Mucosa of descending colon (tissue), 3 donors: ENCODE measurements around the gene NTNG1. TPM values are rescaled to one million over a fixed set of nuclear protein-coding genes. Genes with fewer than 3 reads are reported as not detected.

Experiments
- ATAC-seq: fragments of 200-7000 bp; cut with Tn5 transposase; one replicate; pipeline ENCODE4 v1.9.1; 2020; ENCODE audit warnings: mild to moderate bottlenecking, moderate library complexity
- DNase-seq, 3 donors: peaks; one replicate each; pipeline ENCODE4 v3.0.0-alpha.2; 2020
- H3K36me3 ChIP-seq: fragments of 200-600 bp; one replicate; pipeline ENCODE4 v1.8.0; 2021; ENCODE audit warnings: low read depth, mild to moderate bottlenecking
- H3K4me1 ChIP-seq: fragments of 200-600 bp; one replicate; pipeline ENCODE4 v1.8.0; 2021; ENCODE audit warnings: low read depth, mild to moderate bottlenecking
- H3K4me3 ChIP-seq: fragments of 200-600 bp; one replicate; pipeline ENCODE4 v1.8.0; 2021; ENCODE audit warnings: mild to moderate bottlenecking
- H3K9me3 ChIP-seq: fragments of 200-600 bp; one replicate; pipeline ENCODE4 v1.8.0; 2021; ENCODE audit warnings: mild to moderate bottlenecking
- CTCF ChIP-seq: fragments of 200-600 bp; IDR thresholded peaks from one replicate; pipeline ENCODE4 v1.8.0; 2022; ENCODE audit warnings: antibody characterized with exemption, mild to moderate bottlenecking
- intact Hi-C, 2 donors: fragments of 100-400 bp; cut with DNase I in 1 of 2; cut with micrococcal nuclease in 1 of 2; formaldehyde crosslinking; loops; one replicate each; pipeline versions ENCODE4 v1.11.0 to v1.11.1; 2022; cut with DNase I, micrococcal nuclease
- total RNA-seq, 3 donors: library from RNA; stranded (reverse); fragmentation: NEBNext Ultra II Directional in 2 of 3; extraction: Animal tissue kit (Norgen Biotek cat#: 25700) in 2 of 3; gene quantifications; one replicate each; pipeline versions ENCODE4 v1.2.1 to v1.2.4, GENCODE V29; 2021 to 2023
- donor health status: DM: no; HTN: no; CAD: no; lungs with moderate emphysema.
- donor health status: DM: no; HTN: no; CAD: no.
- donor health status: DM: no; HTN: yes; CAD: no.

Gene NTNG1
- total RNA-seq, 3 donors from 2014 or later, result 0.23 to 2.5 (median 1.3) TPM

DNA sequence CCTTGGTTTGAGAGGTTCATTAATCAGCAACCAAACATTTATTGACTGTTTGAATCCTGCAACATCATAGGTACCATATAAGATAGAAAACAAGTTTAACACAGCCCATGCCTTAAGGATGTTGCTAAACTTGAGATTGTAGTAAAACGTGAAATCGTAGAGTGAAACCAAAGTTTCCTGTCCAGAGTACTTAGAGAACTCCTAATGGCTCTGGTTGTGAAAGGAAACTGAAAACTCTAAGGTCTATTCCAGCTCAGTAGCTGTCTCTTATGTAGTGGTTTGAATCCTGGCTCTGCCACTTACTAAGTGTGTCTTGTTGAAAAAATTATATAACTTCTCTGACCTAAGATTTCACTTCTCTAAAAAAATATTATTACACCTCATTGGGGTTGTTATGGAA, 310.9 kb downstream of the NTNG1 start:
- Histone ChIP-seq H3K9me3 (no peaks in the 10 kb centered on the region), H3K36me3 (no peaks in the 10 kb centered on the region), H3K4me3 (no peak overlapping the region), H3K4me1 (no peaks in the 10 kb centered on the region)
- DNase-seq, result no peak
- no peak for TF ChIP-seq CTCF
- ATAC-seq, result peak; percentile 29
- intact Hi-C loops, result no loop called here

- no peaks in the 10 kb centered on the region for H3K9me3 ChIP-seq
- H3K36me3 ChIP-seq, result no peaks in the 10 kb centered on the region
- no peak for TF ChIP-seq CTCF
- ATAC-seq (no peak), DNase-seq (no peak)
- intact Hi-C loops, result no loop called here
- no peak overlapping the region for H3K4me3 ChIP-seq
- H3K4me1 ChIP-seq, result no peaks in the 10 kb centered on the region
Observed at GRCh38 chr1:107454791-107455190, 314.0 kb downstream of the NTNG1 start.

DNA sequence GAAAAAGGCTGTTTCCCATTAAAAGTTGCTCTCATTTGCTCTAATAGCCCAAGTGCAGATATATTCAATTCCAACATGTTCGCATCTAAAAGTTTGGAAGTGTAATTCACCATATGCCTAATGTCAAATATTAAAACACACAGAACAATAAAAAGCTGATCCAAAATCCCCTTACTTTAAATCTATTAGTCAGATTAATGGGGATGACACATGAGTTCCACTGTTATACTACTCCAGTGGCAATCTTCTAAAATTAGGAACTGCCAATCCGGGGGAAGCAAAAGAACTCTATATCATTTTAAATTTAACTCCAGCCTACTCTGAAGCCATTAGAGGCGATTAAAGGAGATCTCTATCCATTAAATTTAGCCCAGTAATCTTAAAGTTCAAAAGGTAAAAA, 317.1 kb downstream of the NTNG1 start:
- ATAC-seq (no peak), DNase-seq (no peak)
- no peaks in the 10 kb centered on the region for H3K36me3 ChIP-seq
- H3K4me3 ChIP-seq, result no peak overlapping the region
- TF ChIP-seq CTCF, result no peak
- H3K4me1 ChIP-seq, result no peaks in the 10 kb centered on the region
- intact Hi-C loops, result no loop called here
- H3K9me3 ChIP-seq, result no peaks in the 10 kb centered on the region

DNA sequence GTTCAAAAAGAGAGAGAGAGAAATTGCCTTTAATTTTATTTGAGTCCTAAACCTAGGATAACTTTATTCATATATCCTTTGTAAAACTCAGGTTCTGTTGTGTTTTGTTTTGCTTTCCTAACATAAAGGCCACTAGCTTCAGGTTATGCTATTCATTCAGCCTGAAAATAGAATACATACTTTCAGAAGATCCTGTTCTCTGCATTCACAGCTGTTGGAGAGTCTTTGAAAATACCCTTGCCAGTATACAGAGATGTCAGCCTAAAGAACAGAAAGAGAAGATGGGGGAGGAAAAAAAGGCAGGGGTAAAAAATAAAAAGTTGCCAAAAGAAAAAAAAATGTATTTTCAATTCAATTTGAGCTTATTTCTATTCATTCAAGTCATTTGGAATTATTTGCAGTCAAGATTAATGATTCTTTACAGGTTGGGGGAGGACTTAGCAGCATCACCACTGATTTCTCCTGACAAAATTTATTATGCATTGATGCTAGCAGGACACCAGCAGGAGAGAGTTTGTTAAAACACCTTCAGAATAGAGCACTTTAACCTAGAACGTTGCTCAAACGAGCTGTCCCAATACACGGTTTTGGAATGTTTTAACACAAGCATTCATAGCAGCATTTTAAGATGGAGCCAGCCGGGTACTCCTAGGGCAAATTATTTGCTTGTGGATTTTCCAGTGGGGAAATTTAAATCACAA, 318.5 kb downstream of the NTNG1 start:
- intact Hi-C loops, result no loop called here
- DNase-seq (no peak), ATAC-seq (no peak)
- H3K9me3 ChIP-seq, result no peaks in the 10 kb centered on the region
- H3K36me3 ChIP-seq, result no peaks in the 10 kb centered on the region
- no peak for TF ChIP-seq CTCF
- H3K4me3 ChIP-seq, result no peak overlapping the region
- H3K4me1 ChIP-seq, result no peaks in the 10 kb centered on the region

DNA sequence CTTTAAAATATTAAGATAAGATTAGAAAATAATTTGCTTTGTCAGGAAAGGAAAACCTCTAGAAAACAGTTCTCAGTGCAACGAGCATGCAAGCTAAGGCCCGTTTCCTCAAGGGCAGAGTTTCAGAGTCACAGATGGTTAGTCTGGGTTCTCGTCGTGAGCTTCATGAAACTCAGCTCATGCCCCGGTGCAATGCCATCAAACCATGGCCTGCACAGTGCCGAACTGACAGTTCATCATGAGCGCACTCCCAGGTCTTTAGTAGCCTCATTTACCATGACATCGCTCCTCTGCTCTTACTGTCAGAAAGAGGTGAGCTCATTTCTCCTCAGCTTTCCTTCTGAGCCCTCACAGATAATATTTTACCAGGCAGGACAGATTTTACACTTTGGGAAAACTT, 319.2 kb downstream of the NTNG1 start:
- Histone ChIP-seq H3K9me3 (no peaks in the 10 kb centered on the region), H3K36me3 (no peaks in the 10 kb centered on the region), H3K4me3 (no peak overlapping the region), H3K4me1 (no peaks in the 10 kb centered on the region)
- intact Hi-C loops, result no loop called here
- peak in 1 of 3 donors; percentile 7 for DNase-seq
- no peak for TF ChIP-seq CTCF
- ATAC-seq, result no peak

DNA sequence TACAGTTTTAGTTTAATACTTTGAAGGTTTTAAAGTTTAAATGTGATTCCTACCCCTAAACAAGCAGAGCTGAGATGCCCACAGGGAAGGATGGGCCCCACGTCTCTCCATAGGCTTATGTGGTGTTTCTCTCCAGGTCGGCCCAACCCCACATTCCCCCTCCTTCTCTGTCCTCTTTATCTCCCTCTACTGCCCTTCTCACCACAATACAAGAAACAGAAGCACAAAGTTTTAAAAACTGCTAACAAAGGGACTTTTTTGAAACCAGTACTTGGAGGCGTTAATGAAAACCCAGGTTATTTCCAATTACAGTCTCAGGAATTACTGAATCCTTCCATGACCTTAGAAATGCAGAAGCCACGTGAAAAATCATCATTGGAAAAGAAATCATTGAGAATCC, 324.0 kb downstream of the NTNG1 start:
- TF ChIP-seq CTCF, result no peak
- ATAC-seq, result no peak
- no peaks in the 10 kb centered on the region for H3K4me1 ChIP-seq
- intact Hi-C loops, result no loop called here
- DNase-seq, result no peak
- no peak overlapping the region for H3K4me3 ChIP-seq
- H3K36me3 ChIP-seq, result no peaks in the 10 kb centered on the region
- H3K9me3 ChIP-seq, result no peaks in the 10 kb centered on the region
